MCF 10A (cell line): ENCODE data around the gene GPRIN2. TPM values are rescaled to one million over a fixed set of nuclear protein-coding genes. Genes with fewer than 3 reads are reported as not detected.

Source experiments
- BruUV-seq: library from RNA; stranded (reverse); fragments of 400-500 nt; replicated peaks from 2 replicates; lab custom pipeline; 2021; lab: Mats Ljungman, UMichigan
- CTCF ChIA-PET: fragments of 300-600 bp; sonication (Branson Sonifier 250); formaldehyde crosslinking; extraction: SDS; loops from one replicate; lab custom pipeline; 2021; ENCODE audit warnings: antibody characterized with exemption, inconsistent platforms; lab: Yijun Ruan, JAX
- POLR2A ChIA-PET: fragments of 300-600, 350-650 bp; sonication (Branson Sonifier 250); formaldehyde crosslinking; extraction: SDS; loops from one replicate; lab custom pipeline; 2020; ENCODE audit warnings: antibody characterized with exemption, inconsistent platforms; lab: Yijun Ruan, JAX
- DNase-seq: peaks from one replicate; pipeline ENCODE4 v3.0.0-alpha.2; 2018; ENCODE audit not compliant: unreplicated experiment
- H3K27ac Mint-ChIP-seq: one replicate; pipeline ENCODE4 v1.8.0; 2022; ENCODE audit warnings: mild to moderate bottlenecking, low read depth, mixed read lengths; ENCODE audit not compliant: unreplicated experiment
- H3K27me3 Mint-ChIP-seq: one replicate; pipeline ENCODE4 v1.8.0; 2022; ENCODE audit warnings: mixed read lengths; ENCODE audit not compliant: insufficient read depth, unreplicated experiment
- H3K36me3 Mint-ChIP-seq: one replicate; pipeline ENCODE4 v1.8.0; 2022; ENCODE audit warnings: mild to moderate bottlenecking, moderate library complexity, mixed read lengths; ENCODE audit not compliant: insufficient read depth, unreplicated experiment
- H3K4me1 Mint-ChIP-seq: one replicate; pipeline ENCODE4 v1.8.0; 2022; ENCODE audit warnings: mixed read lengths; ENCODE audit not compliant: insufficient read depth, unreplicated experiment
- H3K4me3 Mint-ChIP-seq: one replicate; pipeline ENCODE4 v1.8.0; 2022; ENCODE audit warnings: mild to moderate bottlenecking, moderate library complexity, mixed read lengths; ENCODE audit not compliant: unreplicated experiment
- H3K9me3 Mint-ChIP-seq: one replicate; pipeline ENCODE4 v1.8.0; 2022; ENCODE audit warnings: mixed read lengths; ENCODE audit not compliant: unreplicated experiment
- CTCF ChIP-seq: fragments of 200-600 bp; IDR thresholded peaks from one replicate; pipeline ENCODE4 v1.8.0; 2022; ENCODE audit warnings: antibody characterized with exemption, mild to moderate bottlenecking; ENCODE audit not compliant: unreplicated experiment
- intact Hi-C: fragments of 100-400 bp; cut with micrococcal nuclease; formaldehyde crosslinking; loops from 2 replicates; pipeline ENCODE4 v1.14.1; 2022
- total RNA-seq: library from RNA; stranded (reverse); gene quantifications from 2 replicates; pipeline ENCODE4 v1.2.3, GENCODE V29; 2022

GPRIN2 gene
- total RNA-seq, 1 experiment from 2014 or later, result not detected

- Mint-ChIP-seq H3K27ac (no peak overlapping the region), H3K4me1 (no peaks in the 10 kb centered on the region), H3K4me3 (no peak overlapping the region), H3K36me3 (no peaks in the 10 kb centered on the region), H3K27me3 (peaks cover 12% of the 10 kb centered on the region), H3K9me3 (no peaks in the 10 kb centered on the region)
- POLR2A ChIA-PET, result interaction anchor here (0.6 to 1.6 kb wide), 2 partner anchors 22 to 327 kb away, joined by 4 to 5 read pairs; no protein-coding TSS in a partner anchor
- intact Hi-C loops, result no loop called here
- CTCF ChIA-PET, result interaction anchor here (0.9 to 1.3 kb wide), 3 partner anchors 15 to 767 kb away, joined by 3 to 4 read pairs (median 3); no protein-coding TSS in a partner anchor
- TF ChIP-seq CTCF, result peak; percentile 40
- no TSS peak for BruUV-seq
- peak; percentile 56 for DNase-seq
These were observed 11.3 kb downstream of the GPRIN2 start for GRCh38 chr10:46544989-46545791.

GRCh38 chr10:46543466-46544377, 12.7 kb downstream of the GPRIN2 start:
- POLR2A ChIA-PET, result no interaction called here
- BruUV-seq, result no TSS peak

GRCh38 chr10:46542567-46543465, 13.6 kb downstream of the GPRIN2 start:
- Mint-ChIP-seq H3K9me3 (no peaks in the 10 kb centered on the region), H3K4me1 (no peaks in the 10 kb centered on the region), H3K27ac (no peak overlapping the region), H3K4me3 (no peak overlapping the region), H3K27me3 (peaks cover 12% of the 10 kb centered on the region), H3K36me3 (no peaks in the 10 kb centered on the region)
- CTCF ChIA-PET, result no interaction called here
- intact Hi-C loops, result no loop called here
- BruUV-seq, result no TSS peak
- no peak for DNase-seq
- no peak for TF ChIP-seq CTCF
- POLR2A ChIA-PET, result no interaction called here

More at GRCh38 chr10:46543466-46544377, 12.7 kb downstream of the GPRIN2 start:
- no peak overlapping the region for H3K4me3 Mint-ChIP-seq
- no peaks in the 10 kb centered on the region for H3K4me1 Mint-ChIP-seq
- no peaks in the 10 kb centered on the region for H3K36me3 Mint-ChIP-seq
- DNase-seq, result no peak
- intact Hi-C loops, result no loop called here
- CTCF ChIA-PET, result interaction anchor here (0.6 to 1.3 kb wide), 5 partner anchors 10 to 321 kb away, joined by 3 to 4 read pairs (median 3); no protein-coding TSS in a partner anchor
- H3K27me3 Mint-ChIP-seq, result peaks cover 12% of the 10 kb centered on the region
- H3K27ac Mint-ChIP-seq, result no peak overlapping the region
- no peaks in the 10 kb centered on the region for H3K9me3 Mint-ChIP-seq
- TF ChIP-seq CTCF, result no peak
